ENCODE results near the gene WDR88. TPM values are rescaled to one million over a fixed set of nuclear protein-coding genes. Genes with fewer than 3 reads are reported as not detected.

Gene WDR88
- total and polyA plus RNA-seq, 2 of the 13 experiments (the other 11 are each of a cell fraction or from before 2014, with no cell fraction given) = not detected

DNA sequence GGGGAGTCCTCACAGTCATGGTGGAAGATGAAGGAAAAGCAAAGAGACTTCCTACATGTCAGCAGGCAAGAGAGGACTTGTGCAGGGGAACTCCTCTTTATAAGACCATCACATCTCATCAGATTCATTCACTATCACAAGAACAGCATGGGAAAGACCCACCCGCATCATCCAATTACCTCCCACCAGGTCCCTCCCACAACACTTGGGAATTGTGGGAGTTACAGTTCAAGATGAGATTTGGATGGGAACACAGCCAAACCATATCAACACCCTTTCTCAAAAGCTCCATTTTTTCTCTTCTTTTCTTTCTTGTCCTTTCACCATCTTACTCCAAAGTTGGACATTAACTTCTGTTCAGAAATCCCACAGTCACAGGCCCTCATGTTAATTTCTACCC lies 57.5 kb downstream of the WDR88 start:
- Histone ChIP-seq H3K9me3 (ENCODE audit: low read length) (no peaks in the 10 kb centered on the region), H4K20me1 (ENCODE audit: insufficient read depth, low read length) (no peaks in the 10 kb centered on the region), H3K27me3 (ENCODE audit: control insufficient read depth in 1 of 2, insufficient read depth in 2 of 2, low read length in 2 of 2) (peaks cover 1 to 6% of the 10 kb centered on the region in 2 experiments; a peak in 2 of 5 replicates), H3K36me3 (replicated peaks in 1 of 2; ENCODE audit: control insufficient read depth in 1 of 2, insufficient read depth in 2 of 2, low read length in 2 of 2) (no peaks in the 10 kb centered on the region), H3K79me2 (ENCODE audit: insufficient read depth, low read length) (no peaks in the 10 kb centered on the region), H3K9ac (ENCODE audit: insufficient read depth, low read depth, low read length) (no peak overlapping the region), H3K27ac (ENCODE audit: extremely low read length, insufficient read depth, low read length) (no peak overlapping the region), H3K4me2 (ENCODE audit: low read depth, low read length) (no peak overlapping the region), H3K4me3 (replicated peaks in 1 of 3; ENCODE audit: insufficient read depth in 1 of 3, low read depth in 2 of 3, low read length in 3 of 3) (no peak overlapping the region), H2AFZ (ENCODE audit: low read length) (no peak overlapping the region), H3K4me1 (ENCODE audit: insufficient read depth, low read length) (peaks cover 6% of the 10 kb centered on the region; the same call in 1 of the 2 replicates)
- CTCF ChIA-PET (ENCODE audit: low intra/inter-chr PET ratio, low total read pairs) = no interaction called here
- TF ChIP-seq MTF1 (CRISPR knock-in tag; IDR thresholded peaks at IDR 0.05) = no peak
- TF ChIP-seq ZFP82 (CRISPR knock-in tag; IDR thresholded peaks at IDR 0.05; ENCODE audit: borderline replicate concordance) = no peak
- TF ChIP-seq MYC (CRISPR knock-in tag; IDR thresholded peaks at IDR 0.05; ENCODE audit: borderline replicate concordance) = no peak
- TF ChIP-seq, protein P1, sequence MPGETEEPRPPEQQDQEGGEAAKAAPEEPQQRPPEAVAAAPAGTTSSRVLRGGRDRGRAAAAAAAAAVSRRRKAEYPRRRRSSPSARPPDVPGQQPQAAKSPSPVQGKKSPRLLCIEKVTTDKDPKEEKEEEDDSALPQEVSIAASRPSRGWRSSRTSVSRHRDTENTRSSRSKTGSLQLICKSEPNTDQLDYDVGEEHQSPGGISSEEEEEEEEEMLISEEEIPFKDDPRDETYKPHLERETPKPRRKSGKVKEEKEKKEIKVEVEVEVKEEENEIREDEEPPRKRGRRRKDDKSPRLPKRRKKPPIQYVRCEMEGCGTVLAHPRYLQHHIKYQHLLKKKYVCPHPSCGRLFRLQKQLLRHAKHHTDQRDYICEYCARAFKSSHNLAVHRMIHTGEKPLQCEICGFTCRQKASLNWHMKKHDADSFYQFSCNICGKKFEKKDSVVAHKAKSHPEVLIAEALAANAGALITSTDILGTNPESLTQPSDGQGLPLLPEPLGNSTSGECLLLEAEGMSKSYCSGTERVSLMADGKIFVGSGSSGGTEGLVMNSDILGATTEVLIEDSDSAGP (CRISPR knock-in tag; IDR thresholded peaks at IDR 0.05; ENCODE audit: borderline replicate concordance) = no peak
- no peak for TF ChIP-seq NBN (conservative IDR thresholded peaks at IDR 0.05)
- TF ChIP-seq TBX3 (IDR thresholded peaks at IDR 0.05; ENCODE audit: borderline replicate concordance) = no peak
- TF ChIP-seq TBP (CRISPR knock-in tag; IDR thresholded peaks at IDR 0.05) = no peak
- TF ChIP-seq, protein P2, sequence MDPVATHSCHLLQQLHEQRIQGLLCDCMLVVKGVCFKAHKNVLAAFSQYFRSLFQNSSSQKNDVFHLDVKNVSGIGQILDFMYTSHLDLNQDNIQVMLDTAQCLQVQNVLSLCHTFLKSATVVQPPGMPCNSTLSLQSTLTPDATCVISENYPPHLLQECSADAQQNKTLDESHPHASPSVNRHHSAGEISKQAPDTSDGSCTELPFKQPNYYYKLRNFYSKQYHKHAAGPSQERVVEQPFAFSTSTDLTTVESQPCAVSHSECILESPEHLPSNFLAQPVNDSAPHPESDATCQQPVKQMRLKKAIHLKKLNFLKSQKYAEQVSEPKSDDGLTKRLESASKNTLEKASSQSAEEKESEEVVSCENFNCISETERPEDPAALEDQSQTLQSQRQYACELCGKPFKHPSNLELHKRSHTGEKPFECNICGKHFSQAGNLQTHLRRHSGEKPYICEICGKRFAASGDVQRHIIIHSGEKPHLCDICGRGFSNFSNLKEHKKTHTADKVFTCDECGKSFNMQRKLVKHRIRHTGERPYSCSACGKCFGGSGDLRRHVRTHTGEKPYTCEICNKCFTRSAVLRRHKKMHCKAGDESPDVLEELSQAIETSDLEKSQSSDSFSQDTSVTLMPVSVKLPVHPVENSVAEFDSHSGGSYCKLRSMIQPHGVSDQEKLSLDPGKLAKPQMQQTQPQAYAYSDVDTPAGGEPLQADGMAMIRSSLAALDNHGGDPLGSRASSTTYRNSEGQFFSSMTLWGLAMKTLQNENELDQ (CRISPR knock-in tag; IDR thresholded peaks at IDR 0.05; ENCODE audit: borderline replicate concordance) = no peak
- no peak for TF ChIP-seq HDAC2 (CRISPR knock-in tag; IDR thresholded peaks at IDR 0.05)
- no peak for TF ChIP-seq ZFX (CRISPR knock-in tag; IDR thresholded peaks at IDR 0.05; ENCODE audit: low read depth)
- no peak for TF ChIP-seq PCBP2 (optimal IDR thresholded peaks at IDR 0.05; ENCODE audit: low read depth, low read length, poor library complexity, severe bottlenecking)
- TF ChIP-seq TCF7L2 (IDR thresholded peaks at IDR 0.05; ENCODE audit: low read depth, low read length) = no peak
- TF ChIP-seq TBX2 (CRISPR knock-in tag; IDR thresholded peaks at IDR 0.05; ENCODE audit: borderline replicate concordance) = no peak
- no peak for TF ChIP-seq CHCHD3 (CRISPR knock-in tag; IDR thresholded peaks at IDR 0.05)
- no peak for TF ChIP-seq ZFP36L1 (CRISPR knock-in tag; IDR thresholded peaks at IDR 0.05)
- TF ChIP-seq, protein P3, sequence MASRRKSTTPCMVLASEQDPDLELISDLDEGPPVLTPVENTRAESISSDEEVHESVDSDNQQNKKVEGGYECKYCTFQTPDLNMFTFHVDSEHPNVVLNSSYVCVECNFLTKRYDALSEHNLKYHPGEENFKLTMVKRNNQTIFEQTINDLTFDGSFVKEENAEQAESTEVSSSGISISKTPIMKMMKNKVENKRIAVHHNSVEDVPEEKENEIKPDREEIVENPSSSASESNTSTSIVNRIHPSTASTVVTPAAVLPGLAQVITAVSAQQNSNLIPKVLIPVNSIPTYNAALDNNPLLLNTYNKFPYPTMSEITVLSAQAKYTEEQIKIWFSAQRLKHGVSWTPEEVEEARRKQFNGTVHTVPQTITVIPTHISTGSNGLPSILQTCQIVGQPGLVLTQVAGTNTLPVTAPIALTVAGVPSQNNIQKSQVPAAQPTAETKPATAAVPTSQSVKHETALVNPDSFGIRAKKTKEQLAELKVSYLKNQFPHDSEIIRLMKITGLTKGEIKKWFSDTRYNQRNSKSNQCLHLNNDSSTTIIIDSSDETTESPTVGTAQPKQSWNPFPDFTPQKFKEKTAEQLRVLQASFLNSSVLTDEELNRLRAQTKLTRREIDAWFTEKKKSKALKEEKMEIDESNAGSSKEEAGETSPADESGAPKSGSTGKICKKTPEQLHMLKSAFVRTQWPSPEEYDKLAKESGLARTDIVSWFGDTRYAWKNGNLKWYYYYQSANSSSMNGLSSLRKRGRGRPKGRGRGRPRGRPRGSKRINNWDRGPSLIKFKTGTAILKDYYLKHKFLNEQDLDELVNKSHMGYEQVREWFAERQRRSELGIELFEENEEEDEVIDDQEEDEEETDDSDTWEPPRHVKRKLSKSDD (CRISPR knock-in tag; IDR thresholded peaks at IDR 0.05; ENCODE audit: low read depth) = no peak
- TF ChIP-seq ZNF790 (CRISPR knock-in tag; IDR thresholded peaks at IDR 0.05; ENCODE audit: borderline replicate concordance) = no peak
- no peak for TF ChIP-seq ZNF883 (CRISPR knock-in tag; IDR thresholded peaks at IDR 0.05; ENCODE audit: not compliant biosample characterization)
- intact Hi-C loops (cut with micrococcal nuclease; ENCODE audit: unreplicated experiment) = no loop called here
- no peak for FAIRE-seq
- no peak for DNase-seq (ENCODE audit: low spot score)
- in situ Hi-C loops (cut with HindIII; ENCODE audit: extremely low pct_ligation_motif_present, low pct_unique_long_range_greater_than_20kb) = no loop called here
- no TSS peak for BruUV-seq (replicated peaks)
- POLR2A ChIA-PET = no interaction called here
- WGBS (ENCODE audit: low lambda C conversion rate) = no CpG with 5 or more reads among the region's 1 CpG
- no peak for ATAC-seq
